ENCODE results near the gene FRAT1.

FRAT1 gene

GRCh38 chr10:97362310-97363033 is 43.4 kb downstream of the FRAT1 start:
- H3K4me3 ChIP-seq (ENCODE audit: low read depth, low read length, poor library complexity, severe bottlenecking) = no peak overlapping the region
- H3K9me2 ChIP-seq (ENCODE audit: low read depth, low read length) = no peaks in the 10 kb centered on the region
- no peaks in the 10 kb centered on the region for H3F3A ChIP-seq (ENCODE audit: insufficient read depth, low read length)
- H3K27ac ChIP-seq (ENCODE audit: low read depth, low read length, poor library complexity, severe bottlenecking) = no peak overlapping the region
- no peak overlapping the region for H2AFZ ChIP-seq (ENCODE audit: low read length)
- no peak overlapping the region for H3K9ac ChIP-seq (ENCODE audit: low read length)
- peaks cover 12% of the 10 kb centered on the region for H3K4me1 ChIP-seq (ENCODE audit: insufficient read depth, low read length, severe bottlenecking)
- 0 out of 2 replicates have a peak, but pooled peaks cover 8% of the 10 kb centered on the region for H3K36me3 ChIP-seq (ENCODE audit: insufficient read depth, low read length)
- H3K9me3 ChIP-seq (ENCODE audit: low read length) = no peaks in the 10 kb centered on the region
- TF ChIP-seq, protein P1, sequence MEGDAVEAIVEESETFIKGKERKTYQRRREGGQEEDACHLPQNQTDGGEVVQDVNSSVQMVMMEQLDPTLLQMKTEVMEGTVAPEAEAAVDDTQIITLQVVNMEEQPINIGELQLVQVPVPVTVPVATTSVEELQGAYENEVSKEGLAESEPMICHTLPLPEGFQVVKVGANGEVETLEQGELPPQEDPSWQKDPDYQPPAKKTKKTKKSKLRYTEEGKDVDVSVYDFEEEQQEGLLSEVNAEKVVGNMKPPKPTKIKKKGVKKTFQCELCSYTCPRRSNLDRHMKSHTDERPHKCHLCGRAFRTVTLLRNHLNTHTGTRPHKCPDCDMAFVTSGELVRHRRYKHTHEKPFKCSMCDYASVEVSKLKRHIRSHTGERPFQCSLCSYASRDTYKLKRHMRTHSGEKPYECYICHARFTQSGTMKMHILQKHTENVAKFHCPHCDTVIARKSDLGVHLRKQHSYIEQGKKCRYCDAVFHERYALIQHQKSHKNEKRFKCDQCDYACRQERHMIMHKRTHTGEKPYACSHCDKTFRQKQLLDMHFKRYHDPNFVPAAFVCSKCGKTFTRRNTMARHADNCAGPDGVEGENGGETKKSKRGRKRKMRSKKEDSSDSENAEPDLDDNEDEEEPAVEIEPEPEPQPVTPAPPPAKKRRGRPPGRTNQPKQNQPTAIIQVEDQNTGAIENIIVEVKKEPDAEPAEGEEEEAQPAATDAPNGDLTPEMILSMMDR (IDR thresholded peaks at IDR 0.05; ENCODE audit: low read length) = no peak
- H3K4me2 ChIP-seq (ENCODE audit: low read length) = no peak overlapping the region
- no peaks in the 10 kb centered on the region for H3K79me2 ChIP-seq (ENCODE audit: insufficient read depth, low read length)
- H4K20me1 ChIP-seq (ENCODE audit: insufficient read depth, low read length) = no peaks in the 10 kb centered on the region
- no peaks in the 10 kb centered on the region for H3K27me3 ChIP-seq (ENCODE audit: insufficient read depth, low read length)

DNA sequence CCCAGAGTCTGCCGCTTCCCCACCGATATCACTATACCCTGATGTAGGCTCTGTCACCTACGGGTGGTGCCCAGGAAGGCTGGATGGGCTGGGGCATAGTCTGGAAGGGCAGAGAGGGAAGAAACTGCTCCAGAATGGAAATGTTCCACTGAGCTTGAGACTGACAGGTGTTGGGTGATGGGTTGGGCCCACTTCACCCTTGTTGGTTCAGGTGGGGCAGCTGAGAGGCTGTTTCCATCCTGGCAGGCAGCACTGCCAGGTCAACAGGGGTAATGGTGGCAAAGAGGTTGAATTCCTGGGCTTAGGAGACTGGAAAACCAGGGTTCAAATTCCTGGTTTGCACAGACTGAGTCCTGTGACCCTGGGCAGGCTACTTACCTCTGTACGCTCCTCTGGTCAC is 44.0 kb downstream of the FRAT1 start:
- TF ChIP-seq EZH2 (IDR thresholded peaks at IDR 0.05; ENCODE audit: borderline replicate concordance, low read length) = no peak
- TF ChIP-seq, protein P1 (IDR thresholded peaks at IDR 0.05; ENCODE audit: low read length) = no peak
- no peaks in the 10 kb centered on the region for H3K9me2 ChIP-seq (ENCODE audit: low read depth, low read length)
- no peaks in the 10 kb centered on the region for H3K27me3 ChIP-seq (ENCODE audit: insufficient read depth, low read length)
- H3K9me3 ChIP-seq (ENCODE audit: low read length) = no peaks in the 10 kb centered on the region
- H3F3A ChIP-seq (ENCODE audit: insufficient read depth, low read length) = no peaks in the 10 kb centered on the region
- H3K9ac ChIP-seq (ENCODE audit: low read length) = no peak overlapping the region
- no peak overlapping the region for H3K27ac ChIP-seq (ENCODE audit: low read depth, low read length, poor library complexity, severe bottlenecking)
- H3K79me2 ChIP-seq (ENCODE audit: insufficient read depth, low read length) = no peaks in the 10 kb centered on the region
- no peak overlapping the region for H3K4me2 ChIP-seq (ENCODE audit: low read length)
- no peak overlapping the region for H2AFZ ChIP-seq (ENCODE audit: low read length)
- 0 out of 2 replicates have a peak, but pooled peaks cover 8% of the 10 kb centered on the region for H3K36me3 ChIP-seq (ENCODE audit: insufficient read depth, low read length)
- H3K4me1 ChIP-seq (ENCODE audit: insufficient read depth, low read length, severe bottlenecking) = peaks cover 12% of the 10 kb centered on the region
- H4K20me1 ChIP-seq (ENCODE audit: insufficient read depth, low read length) = no peaks in the 10 kb centered on the region
- no peak overlapping the region for H3K4me3 ChIP-seq (ENCODE audit: low read depth, low read length, poor library complexity, severe bottlenecking)

DNA sequence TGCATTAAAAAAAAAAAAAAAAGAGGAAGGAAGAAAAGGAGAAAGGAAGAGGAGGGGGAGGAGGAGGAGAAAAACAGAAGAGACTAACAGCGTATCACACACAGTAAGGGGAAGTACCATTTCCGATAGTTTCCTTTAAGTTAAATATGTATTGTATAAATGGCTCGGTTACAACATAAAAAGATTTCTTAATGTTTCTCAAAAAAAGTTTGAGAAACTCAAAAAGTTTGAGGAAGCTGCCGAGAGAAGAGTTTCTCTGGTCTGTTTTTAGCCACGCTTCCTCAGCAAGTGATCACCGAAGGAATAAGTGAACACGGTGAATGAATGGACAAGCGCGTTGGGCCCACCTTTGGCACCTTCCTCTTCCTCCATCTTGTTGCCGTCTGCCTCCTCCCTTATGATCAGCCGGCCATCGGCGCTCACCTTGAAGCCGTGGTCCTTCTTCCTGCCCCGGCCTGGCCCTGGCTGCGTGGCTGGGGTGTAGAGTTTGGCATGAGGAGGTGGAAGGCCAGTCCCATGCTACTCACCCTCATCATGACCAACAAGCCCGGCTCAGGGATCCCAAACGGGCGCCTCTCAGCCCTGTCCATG is 46.8 kb downstream of the FRAT1 start:
- TF ChIP-seq, protein P1 (IDR thresholded peaks at IDR 0.05; ENCODE audit: low read length) = no peak
- no peak for TF ChIP-seq EZH2 (IDR thresholded peaks at IDR 0.05; ENCODE audit: borderline replicate concordance, low read length)
- Histone ChIP-seq H3K4me3 (ENCODE audit: low read depth, low read length, poor library complexity, severe bottlenecking) (peak overlapping the region; percentile 10), H3K9ac (ENCODE audit: low read length) (no peak overlapping the region), H3K36me3 (ENCODE audit: insufficient read depth, low read length) (peaks cover 19% of the 10 kb centered on the region; the same call in 1 of the 2 replicates), H3K9me2 (ENCODE audit: low read depth, low read length) (no peaks in the 10 kb centered on the region), H3K4me2 (ENCODE audit: low read length) (peak overlapping the region; percentile 20; the same call in 1 of the 2 replicates), H3K4me1 (ENCODE audit: insufficient read depth, low read length, severe bottlenecking) (peaks cover 12% of the 10 kb centered on the region), H3K27ac (ENCODE audit: low read depth, low read length, poor library complexity, severe bottlenecking) (peak overlapping the region; percentile 82), H4K20me1 (ENCODE audit: insufficient read depth, low read length) (no peaks in the 10 kb centered on the region), H2AFZ (ENCODE audit: low read length) (no peak overlapping the region), H3K9me3 (ENCODE audit: low read length) (no peaks in the 10 kb centered on the region), H3K27me3 (ENCODE audit: insufficient read depth, low read length) (no peaks in the 10 kb centered on the region), H3K79me2 (ENCODE audit: insufficient read depth, low read length) (no peaks in the 10 kb centered on the region), H3F3A (ENCODE audit: insufficient read depth, low read length) (no peaks in the 10 kb centered on the region)
